ENCODE results near the gene DEK.
A peak's percentile ranks its signal among the peaks of the same experiment; 100 is the strongest.
"Not testable (repeated sequence)": the region's sequence is repeated elsewhere in the genome, so short reads cannot be mapped to it uniquely, and the experiment has no call there.

Gene DEK

DNA sequence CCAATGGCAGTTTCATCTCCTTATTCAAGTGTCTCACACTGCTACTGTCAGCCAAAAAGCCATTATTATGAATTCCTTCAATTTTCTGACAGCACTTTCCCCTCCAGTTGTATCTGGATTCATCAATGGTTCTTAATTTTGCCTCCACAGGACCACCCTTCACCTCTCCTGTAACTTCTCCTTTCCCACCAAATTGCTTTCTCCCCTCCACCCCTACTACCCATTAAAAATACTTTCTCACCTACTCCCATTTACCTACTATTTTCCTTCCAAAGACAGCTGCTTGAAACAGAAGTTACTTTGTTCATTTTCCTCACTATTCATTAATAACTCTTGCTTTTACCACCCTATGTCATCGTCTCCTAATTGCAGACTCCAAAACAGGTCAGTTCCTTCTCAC is 29.8 kb downstream of the DEK start:
- DNase-seq = no peak

DNA sequence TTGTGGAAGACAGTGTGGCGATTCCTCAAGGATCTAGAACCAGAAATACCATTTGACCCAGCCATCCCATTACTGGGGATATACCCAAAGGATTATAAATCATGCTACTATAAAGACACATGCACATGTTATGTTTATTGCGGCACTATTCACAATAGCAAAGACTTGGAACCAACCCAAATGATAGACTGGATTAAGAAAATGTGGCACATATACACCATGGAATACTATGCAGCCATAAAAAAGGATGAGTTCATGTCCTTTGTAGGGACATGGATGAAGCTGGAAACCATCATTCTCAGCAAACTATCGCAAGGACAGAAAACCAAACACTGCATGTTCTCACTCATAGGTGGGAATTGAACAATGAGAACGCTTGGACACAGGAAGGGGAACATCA is 30.6 kb downstream of the DEK start:
- not testable (repeated sequence) for DNase-seq

DNA sequence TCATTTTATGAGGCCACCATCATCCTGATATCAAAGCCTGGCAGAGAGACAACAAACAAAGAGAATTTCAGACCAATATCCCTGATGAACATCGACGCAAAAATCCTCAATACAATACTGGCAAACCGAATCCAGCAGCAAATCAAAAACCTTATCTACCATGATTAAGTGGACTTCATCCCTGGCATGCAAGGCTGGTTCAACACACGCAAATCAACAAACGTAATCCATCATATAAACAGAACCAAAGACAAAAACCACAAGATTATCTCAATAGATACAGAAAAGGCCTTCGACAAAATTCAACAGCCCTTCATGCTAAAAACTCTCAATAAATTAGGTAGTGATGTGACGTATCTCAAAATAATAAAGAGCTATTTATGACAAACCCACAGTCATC is 32.5 kb downstream of the DEK start:
- not testable (repeated sequence) for DNase-seq

DNA sequence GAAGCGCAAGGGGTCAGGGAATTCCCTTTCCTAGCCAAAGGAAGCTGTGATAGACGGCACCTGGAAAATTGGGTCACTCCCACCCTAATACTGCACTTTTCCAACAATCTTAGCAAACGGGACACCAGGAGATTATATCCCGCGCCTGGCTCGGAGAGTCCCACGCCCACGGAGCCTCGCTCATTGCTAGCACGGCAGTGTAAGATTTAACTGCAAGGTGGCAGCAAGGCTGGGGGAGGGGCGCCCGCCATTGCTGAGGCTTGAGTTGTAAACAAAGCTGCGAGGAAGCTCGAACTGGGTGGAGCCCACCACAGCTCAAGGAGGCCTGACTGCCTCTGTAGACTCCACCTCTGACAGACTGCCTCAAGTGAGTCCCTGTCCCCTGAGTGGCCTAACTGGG is 35.7 kb downstream of the DEK start:
- DNase-seq = not testable (repeated sequence)

DNA sequence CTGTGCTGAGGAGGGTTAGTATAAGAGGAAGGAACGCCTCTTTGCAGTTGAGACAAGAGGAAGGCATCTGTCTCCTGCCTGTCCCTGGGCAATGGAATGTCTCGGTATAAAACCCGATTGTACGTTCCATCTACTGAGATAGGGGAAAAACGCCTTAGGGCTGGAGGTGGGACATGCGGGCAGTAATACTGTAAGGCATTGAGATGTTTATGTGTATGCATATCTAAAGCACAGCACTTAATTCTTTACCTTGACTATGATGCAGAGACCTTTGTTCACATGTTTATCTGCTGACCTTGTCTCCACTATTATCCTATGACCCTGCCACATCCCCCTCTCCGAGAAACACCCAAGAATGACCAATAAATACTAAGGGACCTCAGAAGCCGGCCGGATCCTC is 37.2 kb downstream of the DEK start:
- DNase-seq = not testable (repeated sequence)

- not testable (repeated sequence) for DNase-seq
These were observed 37.8 kb downstream of the DEK start for GRCh38 chr6:18226451-18227105.

DNA sequence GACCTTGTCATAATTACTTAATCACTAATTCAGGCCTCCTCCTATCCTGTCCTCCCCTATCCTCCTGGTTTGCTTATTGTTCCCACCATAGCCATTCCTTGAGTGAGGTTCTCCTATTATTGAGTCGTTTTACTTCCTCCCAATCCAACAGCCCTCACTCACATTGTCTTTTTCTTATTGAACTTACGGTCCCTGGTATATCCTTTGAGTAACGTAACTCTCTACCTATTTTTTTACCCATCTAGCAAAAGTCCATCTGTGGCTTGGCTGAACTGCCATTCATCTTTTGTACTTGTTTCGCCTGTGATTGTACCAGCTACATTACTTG is 43.1 kb downstream of the DEK start:
- DNase-seq = no peak

DNA sequence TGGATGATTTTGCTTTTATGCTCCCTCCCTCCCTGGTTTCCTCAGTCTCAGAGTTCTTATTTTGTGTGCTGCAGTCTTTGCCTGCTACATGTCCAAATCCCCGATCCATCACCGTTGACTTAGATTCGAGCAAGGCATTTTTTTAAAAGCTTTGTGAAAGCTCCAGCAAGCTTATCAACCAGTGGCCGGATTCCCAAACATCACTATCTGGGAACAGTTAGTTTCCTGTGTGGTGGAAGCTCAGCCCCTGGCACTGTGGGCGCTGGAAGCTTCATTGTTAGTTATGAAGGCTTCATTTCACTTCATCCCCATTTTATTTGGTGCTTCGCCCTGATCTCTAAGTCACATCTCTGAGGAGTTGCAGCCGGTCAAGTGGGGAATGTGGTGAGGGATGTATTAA is 44.7 kb downstream of the DEK start:
- DNase-seq = no peak

DNA sequence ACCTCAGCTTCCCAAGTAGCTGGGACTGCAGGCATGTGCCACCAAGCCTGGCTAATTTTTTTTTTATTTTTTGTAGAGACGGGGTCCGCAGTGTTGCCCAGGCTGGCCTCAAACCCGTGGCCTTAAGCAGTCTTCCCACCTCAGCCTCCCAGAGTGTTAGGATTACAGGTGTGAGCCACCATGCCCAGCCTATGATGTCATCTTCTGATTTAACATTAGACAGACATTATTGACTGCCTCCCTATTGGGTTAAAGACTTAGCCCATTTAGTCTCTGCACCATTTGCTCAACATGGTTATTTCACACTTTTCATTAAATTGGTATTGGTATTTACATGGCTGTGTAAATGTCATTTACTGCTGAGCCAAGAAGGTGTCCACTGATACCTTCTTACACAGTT is 46.1 kb downstream of the DEK start:
- no peak for DNase-seq

DNA sequence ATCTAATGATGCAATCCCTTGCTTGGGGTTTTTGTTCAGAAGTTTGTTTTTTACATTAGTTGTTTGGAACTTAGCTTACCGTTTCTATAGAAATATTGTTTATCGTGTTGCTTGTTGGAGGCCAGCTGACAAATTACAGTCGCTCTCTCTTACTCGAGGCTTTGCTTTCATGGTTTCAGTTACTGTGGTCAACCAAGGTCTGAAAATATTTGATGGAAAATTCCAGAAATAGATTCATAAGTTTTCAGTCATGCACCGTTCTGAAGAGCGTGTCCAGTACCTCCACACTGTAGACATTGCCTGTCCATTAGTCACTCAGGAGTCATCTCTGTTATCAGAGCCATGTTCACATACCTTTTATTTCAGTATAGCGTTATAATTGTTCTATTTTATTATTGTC is 47.9 kb downstream of the DEK start:
- DNase-seq = no peak

- DNase-seq = peak; percentile 73
These were observed 48.9 kb downstream of the DEK start for GRCh38 chr6:18215436-18215835.

- no peak for DNase-seq
These were observed 50.3 kb downstream of the DEK start for GRCh38 chr6:18214003-18214402.

GRCh38 chr6:18213439-18213838 is 50.9 kb downstream of the DEK start:
- no peak for DNase-seq

- DNase-seq = no peak
These were observed 52.1 kb downstream of the DEK start for GRCh38 chr6:18212231-18212630.

- no peak for DNase-seq
These were observed 53.0 kb downstream of the DEK start for GRCh38 chr6:18211338-18211737.

GRCh38 chr6:18210707-18211106 is 53.6 kb downstream of the DEK start:
- DNase-seq = no peak

GRCh38 chr6:18209539-18210197 is 54.7 kb downstream of the DEK start:
- no peak for DNase-seq

DNA sequence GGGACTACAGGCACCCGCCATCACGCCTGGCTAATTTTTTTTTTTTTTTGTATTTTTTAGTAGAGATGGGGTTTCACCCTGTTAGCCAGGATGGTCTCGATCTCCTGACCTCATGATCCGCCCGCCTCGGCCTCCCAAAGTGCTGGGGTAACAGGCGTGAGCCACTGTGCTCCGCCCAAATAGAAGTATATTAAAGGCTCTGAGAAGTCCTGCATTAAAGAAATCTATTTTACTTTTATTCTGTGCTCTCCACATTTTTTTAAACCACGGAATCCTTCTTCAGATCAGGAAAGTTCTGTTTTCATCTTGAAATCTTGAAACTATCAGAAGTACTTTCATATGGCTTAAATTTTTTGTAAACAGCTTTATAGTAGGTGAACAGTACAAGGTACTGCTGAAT is 55.6 kb downstream of the DEK start:
- DNase-seq = not testable (repeated sequence)

DNA sequence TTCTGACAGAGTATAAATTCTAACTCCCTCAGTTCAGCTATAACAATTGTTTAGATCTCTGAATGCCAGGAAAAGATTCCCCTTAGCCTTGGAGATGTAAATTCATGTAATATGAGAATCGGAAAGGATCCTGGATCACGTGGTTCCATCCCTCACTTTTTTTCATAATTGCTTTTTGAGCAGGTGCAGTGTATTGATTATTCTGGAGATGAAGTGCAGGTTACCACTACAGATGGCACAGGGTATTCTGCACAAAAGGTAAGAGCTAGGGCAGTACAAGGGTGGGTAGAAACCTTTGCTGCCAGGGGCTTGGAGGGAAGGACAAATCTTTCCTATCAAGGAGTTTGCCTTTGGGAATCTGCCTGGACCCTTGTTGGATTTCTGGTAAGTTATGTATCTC is 56.4 kb downstream of the DEK start:
- DNase-seq = no peak

DNA sequence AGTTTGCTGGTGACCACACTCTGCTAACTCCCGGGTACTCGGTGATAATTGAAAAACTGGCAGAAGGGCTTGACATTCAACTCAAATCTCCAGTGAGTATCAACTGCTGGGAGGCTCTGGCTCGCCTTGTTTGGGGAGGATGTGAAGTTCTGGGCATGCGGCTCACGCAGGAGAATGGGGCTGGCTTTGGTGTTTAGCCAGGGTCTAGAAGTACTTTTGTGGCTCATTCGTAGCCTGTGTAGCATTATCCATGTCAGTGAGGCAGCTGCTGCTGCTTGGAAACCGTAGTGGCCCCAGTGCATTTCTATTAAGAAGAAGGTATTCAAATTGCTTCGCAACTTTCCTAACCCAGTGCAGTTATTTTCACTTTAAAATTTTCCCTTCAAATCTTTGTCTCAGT is 56.9 kb downstream of the DEK start:
- DNase-seq = no peak

DNA sequence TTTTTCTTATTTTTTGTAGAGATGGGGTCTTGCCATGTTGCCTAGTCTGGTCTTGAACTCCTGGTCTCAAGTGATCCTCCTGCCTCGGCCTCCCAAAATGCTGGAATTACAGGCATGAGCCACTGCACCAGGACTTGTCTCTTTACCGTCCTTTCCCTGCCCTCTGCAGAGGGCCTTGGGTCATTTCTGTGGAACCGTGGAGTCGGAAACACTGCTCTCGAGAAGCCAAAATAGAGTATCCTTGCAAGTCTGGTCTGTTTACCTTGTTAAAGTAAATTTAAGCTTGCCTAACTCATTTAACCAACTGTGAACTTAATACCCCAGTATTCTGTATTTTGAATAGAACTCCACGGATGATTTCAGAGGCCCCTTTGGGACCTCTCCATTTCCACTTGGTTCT is 57.7 kb downstream of the DEK start:
- no peak for DNase-seq

DNA sequence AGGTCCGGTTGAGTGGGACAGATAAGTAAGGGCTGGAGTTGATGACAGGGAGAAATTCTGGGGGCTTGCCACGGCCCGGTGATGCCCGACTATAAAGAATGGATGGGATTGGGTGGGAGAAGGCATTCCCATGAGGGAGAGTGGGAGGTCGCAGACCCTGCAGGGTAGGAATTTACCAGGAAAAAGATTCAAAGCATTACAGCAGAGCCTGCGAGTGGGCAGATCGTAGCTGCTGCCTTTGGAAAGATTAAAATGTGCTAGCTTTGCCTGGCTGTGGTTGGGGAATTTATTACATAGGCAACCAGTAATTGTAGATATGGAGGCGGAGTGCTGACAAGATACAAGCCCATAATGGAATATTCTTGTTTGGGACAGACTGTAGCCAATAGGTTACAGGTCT is 59.6 kb downstream of the DEK start:
- DNase-seq = no peak

- DNase-seq = no peak
These were observed 60.5 kb downstream of the DEK start for GRCh38 chr6:18203786-18204185.

DNA sequence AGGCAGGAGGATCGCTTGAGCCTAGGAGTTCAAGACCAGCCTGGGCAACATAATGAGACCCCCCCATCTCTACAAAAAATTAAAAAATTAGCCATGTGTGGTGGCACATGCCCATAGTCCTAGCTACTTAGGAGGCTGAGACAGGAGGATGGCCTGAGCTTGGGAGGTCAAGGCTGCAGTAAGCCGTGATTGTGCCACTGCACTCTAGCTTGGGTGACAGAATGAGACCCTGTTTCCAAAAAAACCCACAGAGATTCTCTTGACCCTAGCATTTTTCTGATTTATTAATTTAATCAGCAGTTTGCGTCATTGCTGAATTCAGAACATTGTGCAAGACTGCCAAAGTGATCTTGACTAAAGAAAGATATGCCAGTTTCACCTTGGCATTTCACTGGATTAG is 72.3 kb downstream of the DEK start:
- DNase-seq = no peak

- DNase-seq = no peak
These were observed 75.1 kb downstream of the DEK start for GRCh38 chr6:18189196-18189595.

Measured in GF-D8 (cell line).